Measurements from ENCODE around the gene AOPEP. TPM values are rescaled to one million over a fixed set of nuclear protein-coding genes. Genes with fewer than 3 reads are reported as not detected.

Gene AOPEP
- polyA plus RNA-seq, 1 of the 3 experiments (the other 2 are of a cell fraction), result 54.6 TPM

GRCh38 chr9:95044731-95045508 is 318.4 kb downstream of the AOPEP start:
- TF ChIP-seq TEAD4 (IDR thresholded peaks at IDR 0.05; ENCODE audit: borderline replicate concordance, insufficient read depth), result no peak
- TF ChIP-seq GATA2 (CRISPR knock-in tag; IDR thresholded peaks at IDR 0.05), result no peak
- TF ChIP-seq EP300 (IDR thresholded peaks at IDR 0.05; ENCODE audit: borderline replicate concordance in 1 of 2, low read depth in 1 of 2, low read length in 1 of 2), result no peak
- no peak for TF ChIP-seq FOXM1 (IDR thresholded peaks at IDR 0.05; ENCODE audit: low read depth)
- TF ChIP-seq USF1 (IDR thresholded peaks at IDR 0.05; ENCODE audit: borderline replicate concordance, low read depth), result no peak
- POLR2A ChIA-PET, result interaction anchor here (1.1 kb wide), 1 partner anchor 31 kb away, joined by 3 read pairs; no protein-coding TSS in a partner anchor
- no peaks in the 10 kb centered on the region for H3K9me3 ChIP-seq
- peaks cover 56% of the 10 kb centered on the region for H3F3A ChIP-seq (replicated peaks; ENCODE audit: insufficient read depth)
- peaks cover 95% of the 10 kb centered on the region for H3K79me2 ChIP-seq (ENCODE audit: insufficient read depth)
- H3K4me3 ChIP-seq (ENCODE audit: low read depth in 2 of 2, low read length in 1 of 2), result no peak overlapping the region; a peak in 1 of 4 replicates
- CTCF ChIA-PET, result interaction anchor here (0.6 to 3.0 kb wide), 5 partner anchors 13 to 22 kb away, joined by 3 to 13 read pairs (median 3); no protein-coding TSS in a partner anchor
- 87% methylated on average over 15 of the region's 36 CpGs for WGBS (ENCODE audit: low lambda C conversion rate)
- peaks cover 9 to 50% of the 10 kb centered on the region in 2 experiments for H3K36me3 ChIP-seq (replicated peaks in 1 of 2; ENCODE audit: control insufficient read depth in 1 of 2, insufficient read depth in 2 of 2, low read length in 1 of 2)
- H3K9ac ChIP-seq, result no peak overlapping the region
- H3K4me1 ChIP-seq (ENCODE audit: control insufficient read depth in 1 of 2, insufficient read depth in 2 of 2, low read depth in 1 of 2, low read length in 1 of 2), result peaks cover 17 to 35% of the 10 kb centered on the region in 2 experiments; a peak in 3 of 4 replicates
- DNase-seq, result no peak
- no peaks in the 10 kb centered on the region for H3K27me3 ChIP-seq (ENCODE audit: insufficient read depth)
- peak overlapping the region in 1 of 2 experiments; percentile 43; a peak in 1 of 4 replicates for H3K27ac ChIP-seq (ENCODE audit: low read depth in 2 of 2, low read length in 1 of 2)
- no peak overlapping the region for H2AFZ ChIP-seq (ENCODE audit: low read depth)
- H4K20me1 ChIP-seq (ENCODE audit: insufficient read depth), result peaks cover 68% of the 10 kb centered on the region
- H3K4me2 ChIP-seq, result no peak overlapping the region
- no peaks in the 10 kb centered on the region for H3K9me2 ChIP-seq

GRCh38 chr9:95045751-95046150 is 319.3 kb downstream of the AOPEP start:
- no peak overlapping the region for H3K4me3 ChIP-seq (ENCODE audit: low read depth in 2 of 2, low read length in 1 of 2)
- TF ChIP-seq YY1 (IDR thresholded peaks at IDR 0.05; ENCODE audit: low read depth) (no peak), USF1 (IDR thresholded peaks at IDR 0.05; ENCODE audit: borderline replicate concordance, low read depth) (no peak), REST (IDR thresholded peaks at IDR 0.05; ENCODE audit: low read depth, low read length) (no peak), GATA2 (CRISPR knock-in tag; IDR thresholded peaks at IDR 0.05) (no peak), SMC3 (IDR thresholded peaks at IDR 0.05; ENCODE audit: low read depth, low read length) (no peak), EP300 (IDR thresholded peaks at IDR 0.05; ENCODE audit: borderline replicate concordance in 1 of 2, low read depth in 1 of 2, low read length in 1 of 2) (no peak), EZH2phosphoT487 (IDR thresholded peaks at IDR 0.05; ENCODE audit: borderline replicate concordance, low read depth) (no peak), MEF2A (IDR thresholded peaks at IDR 0.05; ENCODE audit: borderline replicate concordance, low read depth) (no peak), RFX5 (IDR thresholded peaks at IDR 0.05; ENCODE audit: low read length) (no peak), FOSL2 (IDR thresholded peaks at IDR 0.05; ENCODE audit: borderline replicate concordance, low read depth) (no peak), TAF1 (IDR thresholded peaks at IDR 0.05; ENCODE audit: borderline replicate concordance, low read depth, low read length) (no peak), CHD2 (IDR thresholded peaks at IDR 0.05; ENCODE audit: low read length, partially characterized antibody) (no peak), CTCF (IDR thresholded peaks at IDR 0.05) (no peak), SIN3A (IDR thresholded peaks at IDR 0.05; ENCODE audit: borderline replicate concordance, low read depth, low read length) (no peak), ELF1 (IDR thresholded peaks at IDR 0.05) (no peak), GABPA (IDR thresholded peaks at IDR 0.05; ENCODE audit: low read depth) (no peak)
- peaks cover 69% of the 10 kb centered on the region for H4K20me1 ChIP-seq (ENCODE audit: insufficient read depth)

More at GRCh38 chr9:95045751-95046150, 319.3 kb downstream of the AOPEP start:
- Histone ChIP-seq H3K9me2 (no peaks in the 10 kb centered on the region), H3K36me3 (replicated peaks in 1 of 2; ENCODE audit: control insufficient read depth in 1 of 2, insufficient read depth in 2 of 2, low read length in 1 of 2) (peaks cover 9 to 43% of the 10 kb centered on the region in 2 experiments), H3K4me1 (ENCODE audit: control insufficient read depth in 1 of 2, insufficient read depth in 2 of 2, low read depth in 1 of 2, low read length in 1 of 2) (peaks cover 24 to 33% of the 10 kb centered on the region in 2 experiments; a peak in 3 of 4 replicates), H3F3A (replicated peaks; ENCODE audit: insufficient read depth) (peaks cover 56% of the 10 kb centered on the region), H3K4me2 (no peak overlapping the region), H3K9ac (no peak overlapping the region), H3K79me2 (ENCODE audit: insufficient read depth) (peaks cover 95% of the 10 kb centered on the region), H2AFZ (ENCODE audit: low read depth) (no peak overlapping the region), H3K9me3 (no peaks in the 10 kb centered on the region), H3K27me3 (ENCODE audit: insufficient read depth) (no peaks in the 10 kb centered on the region), H3K27ac (ENCODE audit: low read depth in 2 of 2, low read length in 1 of 2) (peak overlapping the region; percentile 39 to 50; a peak in 3 of 4 replicates)
- WGBS (ENCODE audit: low lambda C conversion rate), result 83% methylated on average over 16 of the region's 16 CpGs
- POLR2A ChIA-PET, result interaction anchor here (0.6 to 1.1 kb wide), 2 partner anchors 31 to 355 kb away, joined by 3 to 5 read pairs; no protein-coding TSS in a partner anchor
- no peak for DNase-seq
- CTCF ChIA-PET, result interaction anchor here (1.0 to 2.5 kb wide), 3 partner anchors 11 to 16 kb away, joined by 3 to 6 read pairs (median 3); no protein-coding TSS in a partner anchor
